PC-3 (cell line): ENCODE measurements around the gene BOD1. TPM values are rescaled to one million over a fixed set of nuclear protein-coding genes. Genes with fewer than 3 reads are reported as not detected.

ENCODE experiments used
- ATAC-seq: fragments of 200-7000 bp; cut with Tn5 transposase; 2 replicates; pipeline ENCODE4 v1.9.1; 2020; ENCODE audit warnings: mild to moderate bottlenecking, moderate library complexity
- BruUV-seq: library from RNA; stranded (reverse); fragments of 400-500 nt; replicated peaks from 2 replicates; lab custom pipeline; 2021; lab: Mats Ljungman, UMichigan
- CTCF ChIA-PET: fragments of 300-600 bp; sonication (Branson Sonifier 250); formaldehyde crosslinking; loops from one replicate; lab custom pipeline; 2022; ENCODE audit warnings: antibody characterized with exemption; lab: Charles Lee
- POLR2A ChIA-PET: fragments of 300-600 bp; sonication (Branson Sonifier 250); formaldehyde crosslinking; loops from one replicate; lab custom pipeline; 2022; ENCODE audit warnings: antibody characterized with exemption; ENCODE audit not compliant: unreplicated experiment; lab: Charles Lee
- DNase-seq: peaks from one replicate; pipeline ENCODE4 v3.0.0-alpha.2; 2015
- H2AFZ ChIP-seq: fragments of 300-600 bp; sonication (generic); 2 replicates; pipeline ENCODE4 v1.6.0; 2016; ENCODE audit warnings: antibody characterized with exemption, low read length
- H3F3A ChIP-seq: fragments of 300-600 bp; sonication (generic); one replicate; pipeline ENCODE4 v1.6.0; 2017; ENCODE audit warnings: antibody characterized with exemption, low read length, control low read depth, mild to moderate bottlenecking; ENCODE audit not compliant: unreplicated experiment
- H3K27ac ChIP-seq: fragments of 300-600 bp; sonication (generic); 2 replicates; pipeline ENCODE4 v1.5.1; 2016; ENCODE audit warnings: mild to moderate bottlenecking, low read length
- H3K27me3 ChIP-seq: fragments of 300-600 bp; sonication (generic); 2 replicates; pipeline ENCODE4 v1.6.1; 2016; ENCODE audit warnings: low read length, mixed read lengths
- H3K36me3 ChIP-seq: fragments of 300-600 bp; sonication (generic); 2 replicates; pipeline ENCODE4 v1.6.1; 2016; ENCODE audit warnings: low read depth, mixed run types, low read length, mixed read lengths
- H3K4me1 ChIP-seq: fragments of 300-600 bp; sonication (generic); 2 replicates; pipeline ENCODE4 v1.5.1; 2016; ENCODE audit warnings: low read length; ENCODE audit not compliant: insufficient read depth
- H3K4me2 ChIP-seq: fragments of 300-600 bp; sonication (generic); 2 replicates; pipeline ENCODE4 v1.6.0; 2016; ENCODE audit warnings: low read length
- H3K4me3 ChIP-seq: fragments of 300-600 bp; sonication (generic); 2 replicates; pipeline ENCODE4 v1.5.1; 2016; ENCODE audit warnings: mild to moderate bottlenecking, low read length, mixed read lengths
- H3K79me2 ChIP-seq: fragments of 300-600 bp; sonication (generic); 2 replicates; pipeline ENCODE4 v1.6.1; 2017; ENCODE audit warnings: low read length, mixed read lengths
- H3K9ac ChIP-seq: fragments of 300-600 bp; sonication (generic); 2 replicates; pipeline ENCODE4 v1.6.0; 2016; ENCODE audit warnings: mild to moderate bottlenecking, low read length
- H3K9me2 ChIP-seq: fragments of 300-600 bp; sonication (generic); replicated peaks from 2 replicates; pipeline ENCODE4 v1.6.1; 2016; ENCODE audit warnings: mixed run types, low read length, mixed read lengths
- H3K9me3 ChIP-seq: fragments of 300-600 bp; sonication (generic); 2 replicates; pipeline ENCODE4 v1.6.1; 2016; ENCODE audit warnings: low read length, mixed read lengths
- H4K20me1 ChIP-seq: fragments of 300-600 bp; sonication (generic); 2 replicates; pipeline ENCODE4 v1.6.1; 2016; ENCODE audit warnings: low read length, mixed read lengths
- EZH2 ChIP-seq: fragments of 300-600 bp; sonication (generic); IDR thresholded peaks from one replicate; pipeline ENCODE4 v1.6.1; 2017; ENCODE audit warnings: antibody characterized with exemption, mild to moderate bottlenecking, low read length; ENCODE audit not compliant: unreplicated experiment
- EZH2phosphoT487 ChIP-seq: fragments of 300-600 bp; sonication (generic); IDR thresholded peaks from 2 replicates; pipeline ENCODE4 v1.6.1; 2018; ENCODE audit warnings: mild to moderate bottlenecking, antibody characterized with exemption, low read length, borderline replicate concordance
- intact Hi-C: fragments of 100-400 bp; cut with micrococcal nuclease; formaldehyde crosslinking; loops from 2 replicates; pipeline ENCODE4 v1.9.0; 2023
- total RNA-seq: library from RNA; depleted of rRNA; stranded (reverse); fragments of >200 nt; gene quantifications from 2 replicates; pipeline ENCODE4 v1.2.3, GENCODE V29; 2014
- TF ChIP-seq, protein P1 (sequence below): fragments of 300-600 bp; sonication (generic); conservative IDR thresholded peaks from 2 replicates; pipeline ENCODE4 v1.5.1; 2017; ENCODE audit warnings: antibody characterized with exemption, low read depth, mild to moderate bottlenecking, low read length

BOD1 gene
- total RNA-seq, 1 experiment from 2014 or later: 153 TPM

- TF ChIP-seq EZH2 (no peak), EZH2phosphoT487 (no peak)
- TF ChIP-seq, protein P1, sequence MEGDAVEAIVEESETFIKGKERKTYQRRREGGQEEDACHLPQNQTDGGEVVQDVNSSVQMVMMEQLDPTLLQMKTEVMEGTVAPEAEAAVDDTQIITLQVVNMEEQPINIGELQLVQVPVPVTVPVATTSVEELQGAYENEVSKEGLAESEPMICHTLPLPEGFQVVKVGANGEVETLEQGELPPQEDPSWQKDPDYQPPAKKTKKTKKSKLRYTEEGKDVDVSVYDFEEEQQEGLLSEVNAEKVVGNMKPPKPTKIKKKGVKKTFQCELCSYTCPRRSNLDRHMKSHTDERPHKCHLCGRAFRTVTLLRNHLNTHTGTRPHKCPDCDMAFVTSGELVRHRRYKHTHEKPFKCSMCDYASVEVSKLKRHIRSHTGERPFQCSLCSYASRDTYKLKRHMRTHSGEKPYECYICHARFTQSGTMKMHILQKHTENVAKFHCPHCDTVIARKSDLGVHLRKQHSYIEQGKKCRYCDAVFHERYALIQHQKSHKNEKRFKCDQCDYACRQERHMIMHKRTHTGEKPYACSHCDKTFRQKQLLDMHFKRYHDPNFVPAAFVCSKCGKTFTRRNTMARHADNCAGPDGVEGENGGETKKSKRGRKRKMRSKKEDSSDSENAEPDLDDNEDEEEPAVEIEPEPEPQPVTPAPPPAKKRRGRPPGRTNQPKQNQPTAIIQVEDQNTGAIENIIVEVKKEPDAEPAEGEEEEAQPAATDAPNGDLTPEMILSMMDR: no peak
- peaks cover 32% of the 10 kb centered on the region for H3K4me1 ChIP-seq
- ATAC-seq: no peak
- H3K4me2 ChIP-seq: peak overlapping the region; percentile 96
- peak overlapping the region; percentile 90; the same call in 1 of the 2 replicates for H3K4me3 ChIP-seq
- no peaks in the 10 kb centered on the region for H3F3A ChIP-seq
- no TSS peak for BruUV-seq
- no peak overlapping the region for H2AFZ ChIP-seq
- ChIA-PET POLR2A (no interaction called here), CTCF (interaction anchor here (0.5 kb wide), 1 partner anchor 13 kb away, joined by 3 read pairs; no protein-coding TSS in a partner anchor)
- peaks cover 52% of the 10 kb centered on the region for H4K20me1 ChIP-seq
- H3K27me3 ChIP-seq: no peaks in the 10 kb centered on the region
- H3K27ac ChIP-seq: no peak overlapping the region
- H3K9me3 ChIP-seq: no peaks in the 10 kb centered on the region
- H3K79me2 ChIP-seq: peaks cover 77% of the 10 kb centered on the region
- peaks cover 53% of the 10 kb centered on the region for H3K36me3 ChIP-seq
- no peaks in the 10 kb centered on the region for H3K9me2 ChIP-seq
- H3K9ac ChIP-seq: no peak overlapping the region
- DNase-seq: no peak
- intact Hi-C loops: no loop called here
Observed at GRCh38 chr5:173613433-173614159, 2.9 kb downstream of the BOD1 start.

- Histone ChIP-seq H3K36me3 (peaks cover 60% of the 10 kb centered on the region), H3K4me1 (peaks cover 32% of the 10 kb centered on the region), H3K79me2 (peaks cover 82% of the 10 kb centered on the region), H3K9me3 (no peaks in the 10 kb centered on the region), H3F3A (no peaks in the 10 kb centered on the region), H3K27ac (no peak overlapping the region), H3K4me3 (no peak overlapping the region), H4K20me1 (peaks cover 52% of the 10 kb centered on the region), H2AFZ (no peak overlapping the region), H3K27me3 (no peaks in the 10 kb centered on the region), H3K9me2 (no peaks in the 10 kb centered on the region), H3K4me2 (0 out of 2 replicates have a peak overlapping the region, but pooled peaks have one; percentile 96), H3K9ac (no peak overlapping the region)
- no peak for TF ChIP-seq EZH2
- TF ChIP-seq EZH2phosphoT487: no peak
- TF ChIP-seq, protein P1: no peak
- ChIA-PET POLR2A (no interaction called here), CTCF (no interaction called here)
- BruUV-seq: no TSS peak
- intact Hi-C loops: no loop called here
- ATAC-seq (no peak), DNase-seq (no peak)
Observed at GRCh38 chr5:173612948-173613347, 3.5 kb downstream of the BOD1 start.

GRCh38 chr5:173611706-173612105, 4.7 kb downstream of the BOD1 start:
- Histone ChIP-seq H3K27me3 (no peaks in the 10 kb centered on the region), H3K36me3 (peaks cover 72% of the 10 kb centered on the region), H3K4me3 (no peak overlapping the region), H3K79me2 (peaks cover 82% of the 10 kb centered on the region), H3K9ac (no peak overlapping the region), H2AFZ (no peak overlapping the region), H3K4me2 (no peak overlapping the region), H3K4me1 (peaks cover 25% of the 10 kb centered on the region), H3F3A (no peaks in the 10 kb centered on the region), H3K9me3 (no peaks in the 10 kb centered on the region), H4K20me1 (peaks cover 52% of the 10 kb centered on the region), H3K27ac (no peak overlapping the region), H3K9me2 (no peaks in the 10 kb centered on the region)
- POLR2A ChIA-PET: no interaction called here
- TF ChIP-seq EZH2 (no peak), EZH2phosphoT487 (no peak)
- TF ChIP-seq, protein P1: no peak
- ATAC-seq (no peak), DNase-seq (no peak)
- intact Hi-C loops: no loop called here
- CTCF ChIA-PET: no interaction called here
- BruUV-seq: no TSS peak
